ENCODE results near the gene SHOC2. TPM values are rescaled to one million over a fixed set of nuclear protein-coding genes. Genes with fewer than 3 reads are reported as not detected.

The SHOC2 gene
- total and polyA plus RNA-seq, 2 of the 4 experiments (the other 2 are of a cell fraction), result 13.4 to 47.5 TPM

DNA sequence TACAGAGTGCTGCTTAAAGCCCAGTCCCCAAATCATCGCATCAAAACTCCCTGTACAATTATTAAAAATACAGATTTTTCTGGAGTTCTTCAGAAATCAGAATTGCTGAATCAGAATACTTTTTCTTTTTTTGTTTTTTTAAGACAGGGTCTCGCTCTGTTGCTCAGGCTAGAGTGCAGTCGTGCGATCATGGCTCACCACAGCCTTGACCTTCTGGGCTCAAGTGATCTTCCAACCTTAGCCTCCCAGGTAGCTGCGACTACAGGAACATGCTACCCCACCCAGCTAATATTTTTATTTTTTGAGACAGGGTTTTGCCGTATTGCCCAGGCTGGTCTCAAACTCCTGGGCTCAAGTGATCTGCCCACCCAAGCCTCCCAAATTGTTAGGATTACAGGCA, 4.4 kb upstream of the SHOC2 start:
- CTCF ChIA-PET, result no interaction called here
- Histone ChIP-seq H3K23ac (ENCODE audit: low read depth, low read length) (no peak overlapping the region), H3K4me1 (ENCODE audit: control insufficient read depth, insufficient read depth, low read length) (peaks cover 21% of the 10 kb centered on the region), H3K9ac (ENCODE audit: low read depth, low read length) (no peak overlapping the region), H4K5ac (ENCODE audit: low read depth, low read length) (no peak overlapping the region), H3K56ac (ENCODE audit: extremely low read depth, insufficient read depth, low read length) (no peak overlapping the region), H2BK120ac (ENCODE audit: low read depth, low read length) (peak overlapping the region; percentile 62), H3K14ac (replicated peaks; ENCODE audit: low read depth, low read length) (0 out of 2 replicates have a peak overlapping the region, but pooled peaks have one; percentile 18), H3K4ac (ENCODE audit: low read depth, low read length) (peak overlapping the region; percentile 47), H3K27ac (ENCODE audit: insufficient read depth, low read length) (no peak overlapping the region), H4K20me1 (ENCODE audit: insufficient read depth, low read length) (0 out of 2 replicates have a peak, but pooled peaks cover 1% of the 10 kb centered on the region), H2BK15ac (ENCODE audit: low read depth, low read length) (no peak overlapping the region; the same call in 2 of the 3 replicates), H3K27me3 (ENCODE audit: control insufficient read depth, insufficient read depth, low read length) (no peaks in the 10 kb centered on the region), H2AFZ (replicated peaks; ENCODE audit: low read length, poor library complexity) (no peak overlapping the region), H2BK5ac (ENCODE audit: low read depth, low read length, poor library complexity, severe bottlenecking) (peak overlapping the region; percentile 18), H3K18ac (ENCODE audit: low read depth, low read length) (no peak overlapping the region), H2BK20ac (ENCODE audit: low read depth, low read length) (no peak overlapping the region), H2AK9ac (replicated peaks; ENCODE audit: low read depth, low read length, poor library complexity) (no peak overlapping the region), H3K4me3 (ENCODE audit: insufficient read depth, low read depth, low read length) (no peak overlapping the region), H4K8ac (ENCODE audit: low read depth in 2 of 2, low read length in 2 of 2) (no peak overlapping the region), H3K9me1 (ENCODE audit: insufficient read depth, low read length) (peaks cover 5% of the 10 kb centered on the region), H3K4me2 (ENCODE audit: low read depth, low read length) (no peak overlapping the region), H2AK5ac (ENCODE audit: low read depth, low read length) (peak overlapping the region; percentile 63; the same call in 1 of the 2 replicates), H3K79me1 (ENCODE audit: low read depth in 1 of 2, low read length in 2 of 2) (peaks cover 23 to 38% of the 10 kb centered on the region in 2 experiments), H3K36me3 (ENCODE audit: control insufficient read depth, insufficient read depth, low read length) (no peaks in the 10 kb centered on the region), H4K91ac (ENCODE audit: insufficient read depth, low read depth, low read length) (no peak overlapping the region), H3K9me3 (ENCODE audit: control insufficient read depth, insufficient read depth, low read length) (no peaks in the 10 kb centered on the region)
- DNase-seq (no peak), ATAC-seq (ENCODE audit: low read depth) (no peak)
- intact Hi-C loops (cut with micrococcal nuclease), result loop anchor here (10.0 kb wide), 1 partner anchor 610 kb away; the partner anchor contains the start of gene SMNDC1
- TF ChIP-seq MAFK (IDR thresholded peaks at IDR 0.05; ENCODE audit: low read depth, low read length), result no peak
- TF ChIP-seq CHD1 (IDR thresholded peaks at IDR 0.05; ENCODE audit: low read depth, low read length), result no peak
- no peak for TF ChIP-seq RFX5 (IDR thresholded peaks at IDR 0.05; ENCODE audit: low read depth, low read length)
- no peak for TF ChIP-seq RAD21 (IDR thresholded peaks at IDR 0.05; ENCODE audit: low read length)
- TF ChIP-seq CTCF (conservative IDR thresholded peaks at IDR 0.05; ENCODE audit: low read depth, low read length), result no peak
- TF ChIP-seq MXI1 (IDR thresholded peaks at IDR 0.05; ENCODE audit: borderline replicate concordance, low read depth, low read length), result no peak
- no peak for TF ChIP-seq SMC3 (IDR thresholded peaks at IDR 0.05; ENCODE audit: low read depth, low read length)
- TF ChIP-seq FOS (IDR thresholded peaks at IDR 0.05; ENCODE audit: low read depth, low read length), result no peak
- no peak for TF ChIP-seq ELK1 (IDR thresholded peaks at IDR 0.05; ENCODE audit: borderline replicate concordance, low read depth, low read length)
- no peak for TF ChIP-seq CEBPB (IDR thresholded peaks at IDR 0.05; ENCODE audit: low read depth, low read length)
- TF ChIP-seq RCOR1 (IDR thresholded peaks at IDR 0.05; ENCODE audit: insufficient replicate concordance, low read length), result no peak
- no peak for TF ChIP-seq BHLHE40 (IDR thresholded peaks at IDR 0.05; ENCODE audit: low read depth, low read length)
- TF ChIP-seq MAZ (IDR thresholded peaks at IDR 0.05; ENCODE audit: borderline replicate concordance, low read depth, low read length), result no peak
- TF ChIP-seq POLR2A (IDR thresholded peaks at IDR 0.05; ENCODE audit: low read depth, low read length), result no peak
- no peak for TF ChIP-seq NFE2L2 (IDR thresholded peaks at IDR 0.05; ENCODE audit: low read depth, low read length)
- TF ChIP-seq, protein P1, sequence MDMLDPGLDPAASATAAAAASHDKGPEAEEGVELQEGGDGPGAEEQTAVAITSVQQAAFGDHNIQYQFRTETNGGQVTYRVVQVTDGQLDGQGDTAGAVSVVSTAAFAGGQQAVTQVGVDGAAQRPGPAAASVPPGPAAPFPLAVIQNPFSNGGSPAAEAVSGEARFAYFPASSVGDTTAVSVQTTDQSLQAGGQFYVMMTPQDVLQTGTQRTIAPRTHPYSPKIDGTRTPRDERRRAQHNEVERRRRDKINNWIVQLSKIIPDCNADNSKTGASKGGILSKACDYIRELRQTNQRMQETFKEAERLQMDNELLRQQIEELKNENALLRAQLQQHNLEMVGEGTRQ (IDR thresholded peaks at IDR 0.05; ENCODE audit: low read depth, low read length), result no peak
- POLR2A ChIA-PET (ENCODE audit: unreplicated experiment), result no interaction called here
- dilution Hi-C loops (cut with HindIII; ENCODE audit: low sequenced_read_pairs, unreplicated experiment), result no loop called here
- BruUV-seq (replicated peaks), result no TSS peak
- in situ Hi-C loops (cut with MboI; ENCODE audit: low sequenced_read_pairs), result no loop called here
- WGBS, 2 experiments (ENCODE audit: extremely low coverage in 2 of 2, insufficient read length in 1 of 2), result no CpG with 5 or more reads among the region's 6 CpGs

Measured in IMR-90 (cell line).